ENCODE results near the gene PPA2.

- TF ChIP-seq EZH2 (IDR thresholded peaks at IDR 0.05; ENCODE audit: low read depth): no peak
- TF ChIP-seq, protein P1, sequence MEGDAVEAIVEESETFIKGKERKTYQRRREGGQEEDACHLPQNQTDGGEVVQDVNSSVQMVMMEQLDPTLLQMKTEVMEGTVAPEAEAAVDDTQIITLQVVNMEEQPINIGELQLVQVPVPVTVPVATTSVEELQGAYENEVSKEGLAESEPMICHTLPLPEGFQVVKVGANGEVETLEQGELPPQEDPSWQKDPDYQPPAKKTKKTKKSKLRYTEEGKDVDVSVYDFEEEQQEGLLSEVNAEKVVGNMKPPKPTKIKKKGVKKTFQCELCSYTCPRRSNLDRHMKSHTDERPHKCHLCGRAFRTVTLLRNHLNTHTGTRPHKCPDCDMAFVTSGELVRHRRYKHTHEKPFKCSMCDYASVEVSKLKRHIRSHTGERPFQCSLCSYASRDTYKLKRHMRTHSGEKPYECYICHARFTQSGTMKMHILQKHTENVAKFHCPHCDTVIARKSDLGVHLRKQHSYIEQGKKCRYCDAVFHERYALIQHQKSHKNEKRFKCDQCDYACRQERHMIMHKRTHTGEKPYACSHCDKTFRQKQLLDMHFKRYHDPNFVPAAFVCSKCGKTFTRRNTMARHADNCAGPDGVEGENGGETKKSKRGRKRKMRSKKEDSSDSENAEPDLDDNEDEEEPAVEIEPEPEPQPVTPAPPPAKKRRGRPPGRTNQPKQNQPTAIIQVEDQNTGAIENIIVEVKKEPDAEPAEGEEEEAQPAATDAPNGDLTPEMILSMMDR (conservative IDR thresholded peaks at IDR 0.05): no peak
Measured at GRCh38 chr4:105510245-105510644, 36.4 kb upstream of the PPA2 start.
